ENCODE measurements around the gene IGFBP7.

Gene IGFBP7

DNA sequence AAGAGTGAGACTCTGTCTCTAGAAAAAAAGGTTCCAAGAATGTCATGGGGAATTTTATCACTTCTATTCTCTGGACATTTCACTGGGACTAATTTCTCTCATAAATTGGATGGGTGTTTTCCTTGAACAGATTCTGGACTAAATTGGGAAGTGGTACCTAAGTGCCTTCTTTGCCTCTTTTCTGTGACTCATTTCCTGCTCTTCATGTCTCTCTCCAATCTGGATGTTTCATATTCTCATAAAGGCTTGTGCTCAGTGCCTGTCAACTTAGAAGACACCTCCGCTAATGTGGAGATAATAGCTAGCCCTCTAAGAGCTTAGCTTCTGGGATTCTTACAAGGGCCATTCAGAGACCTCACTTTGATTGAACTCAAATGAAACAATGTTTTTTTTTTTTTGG, 38.0 kb upstream of the IGFBP7 start:
- no peaks in the 10 kb centered on the region for H3K27me3 ChIP-seq (ENCODE audit: insufficient read depth, low read depth)
- H3K27ac ChIP-seq, result no peak overlapping the region
- no peak overlapping the region for H3K9ac ChIP-seq
- TF ChIP-seq, protein P1, sequence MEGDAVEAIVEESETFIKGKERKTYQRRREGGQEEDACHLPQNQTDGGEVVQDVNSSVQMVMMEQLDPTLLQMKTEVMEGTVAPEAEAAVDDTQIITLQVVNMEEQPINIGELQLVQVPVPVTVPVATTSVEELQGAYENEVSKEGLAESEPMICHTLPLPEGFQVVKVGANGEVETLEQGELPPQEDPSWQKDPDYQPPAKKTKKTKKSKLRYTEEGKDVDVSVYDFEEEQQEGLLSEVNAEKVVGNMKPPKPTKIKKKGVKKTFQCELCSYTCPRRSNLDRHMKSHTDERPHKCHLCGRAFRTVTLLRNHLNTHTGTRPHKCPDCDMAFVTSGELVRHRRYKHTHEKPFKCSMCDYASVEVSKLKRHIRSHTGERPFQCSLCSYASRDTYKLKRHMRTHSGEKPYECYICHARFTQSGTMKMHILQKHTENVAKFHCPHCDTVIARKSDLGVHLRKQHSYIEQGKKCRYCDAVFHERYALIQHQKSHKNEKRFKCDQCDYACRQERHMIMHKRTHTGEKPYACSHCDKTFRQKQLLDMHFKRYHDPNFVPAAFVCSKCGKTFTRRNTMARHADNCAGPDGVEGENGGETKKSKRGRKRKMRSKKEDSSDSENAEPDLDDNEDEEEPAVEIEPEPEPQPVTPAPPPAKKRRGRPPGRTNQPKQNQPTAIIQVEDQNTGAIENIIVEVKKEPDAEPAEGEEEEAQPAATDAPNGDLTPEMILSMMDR (conservative IDR thresholded peaks at IDR 0.05; ENCODE audit: low read depth, low read length), result no peak
- H3K4me1 ChIP-seq (ENCODE audit: low read depth, poor library complexity, severe bottlenecking), result no peaks in the 10 kb centered on the region
- H3K79me2 ChIP-seq (ENCODE audit: insufficient read depth, low read depth), result no peaks in the 10 kb centered on the region
- no peaks in the 10 kb centered on the region for H3K36me3 ChIP-seq (ENCODE audit: insufficient read depth)
- no peak overlapping the region for H3K4me2 ChIP-seq
- no peaks in the 10 kb centered on the region for H4K20me1 ChIP-seq (ENCODE audit: insufficient read depth)
- no peak overlapping the region for H3K4me3 ChIP-seq (IDR thresholded peaks at IDR 0.05; ENCODE audit: insufficient read depth, low read depth, low read length)
- H2AFZ ChIP-seq (ENCODE audit: low read depth), result no peak overlapping the region

DNA sequence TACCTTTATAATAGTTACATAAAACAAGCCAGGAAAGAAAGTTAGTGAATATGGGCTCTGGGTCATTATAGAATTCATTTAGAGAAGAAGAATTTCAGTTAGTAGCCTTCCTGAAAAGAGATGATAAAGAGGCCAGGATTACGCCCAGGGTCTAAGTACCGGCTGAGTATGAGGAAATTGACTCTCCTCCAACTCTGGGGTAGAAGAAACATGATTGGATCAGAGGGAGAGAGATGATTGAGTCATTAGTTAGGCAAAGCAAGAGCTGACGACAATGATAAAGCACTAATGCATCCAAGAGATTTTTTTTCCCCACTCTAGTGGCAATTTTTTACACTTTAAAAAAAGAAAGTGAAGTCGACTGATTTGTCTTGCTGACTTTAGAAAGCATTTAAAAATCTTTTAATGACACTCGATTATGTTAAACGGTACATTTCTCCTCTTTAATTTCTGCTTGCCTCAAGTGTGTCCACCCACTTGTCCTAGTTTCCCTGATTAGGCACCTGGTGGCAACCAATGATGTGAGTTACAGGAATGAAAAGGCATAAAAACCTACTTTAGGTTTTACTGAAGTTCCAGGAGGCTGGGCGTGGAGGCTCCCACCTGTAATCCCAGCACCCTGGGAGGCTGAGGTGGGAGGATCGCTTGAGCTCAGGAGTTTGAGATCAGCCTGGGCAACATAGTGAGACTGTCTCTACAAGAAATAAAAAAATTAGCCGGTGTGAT, 37.3 kb upstream of the IGFBP7 start:
- no peaks in the 10 kb centered on the region for H3K36me3 ChIP-seq (ENCODE audit: insufficient read depth)
- H2AFZ ChIP-seq (ENCODE audit: low read depth), result no peak overlapping the region
- no peaks in the 10 kb centered on the region for H4K20me1 ChIP-seq (ENCODE audit: insufficient read depth)
- H3K27me3 ChIP-seq (ENCODE audit: insufficient read depth, low read depth), result no peaks in the 10 kb centered on the region
- no peak overlapping the region for H3K27ac ChIP-seq
- TF ChIP-seq, protein P1 (conservative IDR thresholded peaks at IDR 0.05; ENCODE audit: low read depth, low read length), result no peak
- H3K4me1 ChIP-seq (ENCODE audit: low read depth, poor library complexity, severe bottlenecking), result no peaks in the 10 kb centered on the region
- no peaks in the 10 kb centered on the region for H3K79me2 ChIP-seq (ENCODE audit: insufficient read depth, low read depth)
- no peak overlapping the region for H3K9ac ChIP-seq
- H3K4me2 ChIP-seq, result no peak overlapping the region
- H3K4me3 ChIP-seq (IDR thresholded peaks at IDR 0.05; ENCODE audit: insufficient read depth, low read depth, low read length), result no peak overlapping the region

DNA sequence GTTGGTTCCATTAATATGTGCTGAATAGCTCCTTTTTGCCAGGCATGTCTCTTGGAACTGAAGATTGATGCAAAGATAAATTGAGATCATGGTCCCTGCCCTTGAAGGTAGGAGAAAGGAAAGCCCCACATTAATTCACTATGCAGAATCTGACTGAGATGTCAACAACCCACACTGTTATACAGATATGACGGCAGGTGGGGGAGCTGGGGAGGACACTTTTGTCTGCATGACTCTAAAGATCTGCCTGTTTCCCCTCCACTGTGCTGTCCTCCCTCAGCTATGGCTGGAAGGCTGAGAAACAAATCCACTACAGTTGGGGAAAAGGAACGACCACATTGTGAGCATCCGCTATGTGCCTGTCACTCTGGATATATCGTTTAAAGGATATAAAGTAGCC, 36.3 kb upstream of the IGFBP7 start:
- Histone ChIP-seq H3K79me2 (ENCODE audit: insufficient read depth, low read depth) (no peaks in the 10 kb centered on the region), H2AFZ (ENCODE audit: low read depth) (no peak overlapping the region), H3K4me3 (IDR thresholded peaks at IDR 0.05; ENCODE audit: insufficient read depth, low read depth, low read length) (no peak overlapping the region), H3K4me2 (no peak overlapping the region), H4K20me1 (ENCODE audit: insufficient read depth) (no peaks in the 10 kb centered on the region), H3K27me3 (ENCODE audit: insufficient read depth, low read depth) (no peaks in the 10 kb centered on the region), H3K27ac (no peak overlapping the region), H3K36me3 (ENCODE audit: insufficient read depth) (no peaks in the 10 kb centered on the region), H3K9ac (no peak overlapping the region), H3K4me1 (ENCODE audit: low read depth, poor library complexity, severe bottlenecking) (no peaks in the 10 kb centered on the region)
- TF ChIP-seq, protein P1 (conservative IDR thresholded peaks at IDR 0.05; ENCODE audit: low read depth, low read length), result no peak

DNA sequence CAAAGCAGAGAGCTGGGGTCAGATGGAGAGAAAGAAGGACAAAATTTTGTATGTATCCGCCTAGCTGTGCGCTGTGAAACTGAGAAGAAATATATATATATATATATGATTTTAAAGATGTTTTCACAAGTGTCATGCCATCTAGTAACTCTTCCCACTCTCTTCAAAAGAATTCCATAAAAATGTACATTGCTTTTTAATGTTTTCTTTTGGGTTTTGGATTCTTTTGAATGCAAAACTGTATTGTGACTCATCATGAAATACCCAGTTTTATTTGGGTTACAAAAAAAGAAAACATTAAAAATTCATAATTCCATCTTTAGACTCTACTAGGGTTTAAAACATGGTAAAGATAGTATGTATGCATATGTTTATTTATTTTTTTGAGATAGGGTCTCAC, 34.3 kb upstream of the IGFBP7 start:
- Histone ChIP-seq H3K4me2 (no peak overlapping the region), H2AFZ (ENCODE audit: low read depth) (no peak overlapping the region), H4K20me1 (ENCODE audit: insufficient read depth) (no peaks in the 10 kb centered on the region), H3K9ac (no peak overlapping the region), H3K27ac (no peak overlapping the region), H3K4me1 (ENCODE audit: low read depth, poor library complexity, severe bottlenecking) (no peaks in the 10 kb centered on the region), H3K79me2 (ENCODE audit: insufficient read depth, low read depth) (no peaks in the 10 kb centered on the region), H3K4me3 (IDR thresholded peaks at IDR 0.05; ENCODE audit: insufficient read depth, low read depth, low read length) (no peak overlapping the region), H3K27me3 (ENCODE audit: insufficient read depth, low read depth) (no peaks in the 10 kb centered on the region), H3K36me3 (ENCODE audit: insufficient read depth) (no peaks in the 10 kb centered on the region)
- TF ChIP-seq, protein P1 (conservative IDR thresholded peaks at IDR 0.05; ENCODE audit: low read depth, low read length), result no peak
